Urothelium cell line (cell line): Measurements from ENCODE around the gene PPM1J.
"Not testable (repeated sequence)": the region's sequence is repeated elsewhere in the genome, so short reads cannot be mapped to it uniquely, and the experiment has no call there.

Experiments
- DNase-seq: peaks from one replicate; pipeline ENCODE4 v3.0.0; 2011; ENCODE audit warnings: low spot score, mixed read lengths
- FAIRE-seq: peaks from 2 replicates; lab custom pipeline; 2011; peaks lifted over from hg19 to GRCh38; lab: Jason Lieb, UNC

The PPM1J gene, protein sequence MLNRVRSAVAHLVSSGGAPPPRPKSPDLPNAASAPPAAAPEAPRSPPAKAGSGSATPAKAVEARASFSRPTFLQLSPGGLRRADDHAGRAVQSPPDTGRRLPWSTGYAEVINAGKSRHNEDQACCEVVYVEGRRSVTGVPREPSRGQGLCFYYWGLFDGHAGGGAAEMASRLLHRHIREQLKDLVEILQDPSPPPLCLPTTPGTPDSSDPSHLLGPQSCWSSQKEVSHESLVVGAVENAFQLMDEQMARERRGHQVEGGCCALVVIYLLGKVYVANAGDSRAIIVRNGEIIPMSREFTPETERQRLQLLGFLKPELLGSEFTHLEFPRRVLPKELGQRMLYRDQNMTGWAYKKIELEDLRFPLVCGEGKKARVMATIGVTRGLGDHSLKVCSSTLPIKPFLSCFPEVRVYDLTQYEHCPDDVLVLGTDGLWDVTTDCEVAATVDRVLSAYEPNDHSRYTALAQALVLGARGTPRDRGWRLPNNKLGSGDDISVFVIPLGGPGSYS

DNA sequence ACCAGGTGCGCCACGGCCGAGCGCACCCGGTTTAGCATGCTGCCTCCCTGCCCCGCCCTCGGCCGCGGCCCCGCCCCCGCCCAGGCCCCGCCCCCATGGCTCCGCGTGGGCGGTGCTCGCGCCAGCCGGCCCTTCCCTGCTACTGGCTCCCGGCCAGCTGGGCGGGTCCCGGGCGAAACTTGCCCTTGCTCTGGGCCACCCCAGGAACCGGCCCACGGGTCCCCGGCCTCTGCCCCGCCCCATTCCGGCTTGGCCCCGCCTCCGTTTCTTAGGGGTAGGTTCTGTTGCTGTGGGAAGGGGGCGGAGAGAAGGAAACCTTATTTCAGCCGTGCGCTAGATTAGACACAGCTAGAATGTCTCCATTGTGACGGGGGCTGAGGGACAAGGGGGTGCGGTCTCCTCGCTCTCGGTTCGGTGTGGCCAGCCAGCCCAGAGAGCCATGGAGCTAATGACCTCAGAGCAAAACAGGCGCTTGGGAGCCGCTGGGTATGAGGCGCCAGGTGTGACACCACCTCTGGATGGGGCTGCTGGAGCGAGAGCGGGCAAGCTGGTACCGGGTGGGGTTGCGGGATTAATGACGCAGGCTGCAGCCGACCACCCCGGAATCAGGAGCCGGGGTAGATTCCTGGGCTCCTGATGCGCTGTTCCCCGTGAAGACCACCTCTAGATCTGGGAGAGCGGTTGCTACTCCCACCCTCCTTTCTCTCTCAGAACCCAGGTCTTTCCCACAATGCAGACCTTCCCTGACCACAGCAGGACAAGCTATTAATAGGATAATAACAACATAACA lies at the start of gene PPM1J:
Gene PPM1J (minus strand): TSS at position 69 of the 790 bp plus-strand sequence. CDS start 31 bp downstream, at position 38.
- peak; percentile 9 for FAIRE-seq
- DNase-seq, result peak; percentile 99

DNA sequence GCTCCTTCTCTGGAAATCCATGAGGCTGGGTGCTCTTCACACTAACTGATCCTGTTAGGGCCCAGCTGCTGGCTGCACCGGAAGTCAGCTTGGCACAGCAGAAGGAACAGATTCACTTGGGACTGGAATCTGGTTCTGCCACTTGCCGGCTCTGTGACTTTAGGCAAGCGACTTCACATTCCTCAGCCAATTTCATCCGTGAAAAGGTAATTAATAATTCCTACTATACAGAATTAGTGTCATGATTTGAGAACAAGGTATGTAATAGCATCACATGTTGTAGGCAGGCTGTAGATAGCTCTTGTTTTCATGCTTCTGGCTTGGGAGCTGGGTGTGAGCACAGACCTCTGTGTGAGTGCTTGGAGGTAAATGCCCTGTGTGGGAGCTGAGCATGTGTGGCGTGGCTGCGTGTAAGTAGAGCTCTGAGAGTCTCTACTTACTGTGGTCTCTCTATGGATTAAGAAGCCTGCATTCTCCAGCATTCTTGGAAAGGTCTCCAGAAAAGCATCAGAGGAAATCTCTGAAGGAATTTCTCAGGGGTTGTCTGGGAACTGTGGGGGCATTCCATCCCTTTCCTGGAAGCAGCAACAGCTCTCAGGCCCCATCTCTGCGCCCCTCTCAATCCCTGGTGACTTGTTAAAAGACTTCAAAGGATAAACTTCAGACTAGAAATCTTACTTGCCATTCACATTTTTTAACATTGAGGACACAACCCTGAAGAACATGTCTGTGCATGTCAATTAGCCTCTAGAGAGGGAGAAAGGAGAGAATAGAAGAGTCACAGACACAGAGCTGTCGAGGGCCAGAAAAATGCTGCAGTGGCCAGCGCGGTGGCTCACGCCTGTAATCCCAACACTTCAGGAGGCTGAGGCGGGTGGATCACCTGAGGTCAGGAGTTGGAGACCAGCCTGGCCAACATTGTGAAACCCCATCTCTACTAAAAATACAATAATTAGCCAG lies 47.7 kb upstream of the PPM1J start:
- FAIRE-seq (no peak), DNase-seq (no peak)

DNA sequence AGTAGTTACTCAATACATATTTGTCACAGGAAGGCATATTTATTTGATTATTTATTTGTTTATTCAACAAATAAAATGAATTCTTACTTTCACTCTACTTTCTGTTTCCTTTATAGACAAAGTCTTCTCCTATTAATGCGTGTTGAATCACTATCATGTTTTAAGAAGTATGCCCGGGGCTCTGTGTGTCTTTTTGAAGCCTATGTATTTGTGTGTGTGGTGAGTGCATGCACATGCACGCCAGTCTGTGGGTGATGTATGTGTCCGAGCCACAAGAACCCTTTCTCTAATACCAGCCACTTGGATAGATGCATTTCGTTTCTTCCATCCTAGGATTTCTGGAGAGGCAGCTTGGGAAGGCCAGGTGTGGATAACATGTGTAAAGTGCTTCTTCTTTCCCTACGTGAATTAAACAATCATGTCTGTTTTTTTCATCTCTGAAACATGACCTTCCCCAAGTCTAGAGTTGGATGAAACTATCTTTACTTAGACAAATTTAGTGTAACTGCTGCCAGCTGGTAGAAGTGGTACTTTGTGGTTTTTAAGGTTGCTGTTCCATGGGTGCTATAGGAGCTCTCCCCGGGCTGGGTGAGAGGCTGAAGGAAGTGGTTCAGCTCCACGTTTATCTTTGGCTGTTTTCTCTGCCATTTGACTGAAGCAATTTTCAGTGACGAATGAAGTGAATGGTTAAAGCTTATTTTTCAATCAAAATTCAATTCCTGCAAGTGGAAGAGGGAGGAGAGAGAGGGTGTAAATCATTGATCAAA lies 46.8 kb upstream of the PPM1J start:
- no peak for DNase-seq
- FAIRE-seq, result no peak

DNA sequence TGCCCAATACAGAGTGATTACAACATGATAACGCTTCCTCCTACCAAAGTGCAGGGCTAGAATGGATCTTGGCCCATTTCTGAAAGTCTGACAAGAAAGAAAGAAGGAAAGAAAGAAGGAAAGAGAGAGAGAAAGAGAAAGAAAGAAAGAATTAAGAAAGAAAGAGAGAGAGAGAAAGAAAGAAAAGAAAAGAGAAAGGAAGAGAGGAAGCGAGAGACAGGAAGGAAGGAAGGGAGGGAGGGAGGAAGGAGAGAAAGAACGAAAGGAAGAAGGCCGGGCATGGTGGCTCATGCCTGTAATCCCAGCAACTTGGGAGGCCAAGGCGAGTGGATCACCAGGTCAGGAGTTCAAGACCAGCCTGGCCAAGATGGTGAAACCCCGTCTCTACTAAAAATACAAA lies 44.1 kb upstream of the PPM1J start:
- DNase-seq, result no peak
- no peak for FAIRE-seq

DNA sequence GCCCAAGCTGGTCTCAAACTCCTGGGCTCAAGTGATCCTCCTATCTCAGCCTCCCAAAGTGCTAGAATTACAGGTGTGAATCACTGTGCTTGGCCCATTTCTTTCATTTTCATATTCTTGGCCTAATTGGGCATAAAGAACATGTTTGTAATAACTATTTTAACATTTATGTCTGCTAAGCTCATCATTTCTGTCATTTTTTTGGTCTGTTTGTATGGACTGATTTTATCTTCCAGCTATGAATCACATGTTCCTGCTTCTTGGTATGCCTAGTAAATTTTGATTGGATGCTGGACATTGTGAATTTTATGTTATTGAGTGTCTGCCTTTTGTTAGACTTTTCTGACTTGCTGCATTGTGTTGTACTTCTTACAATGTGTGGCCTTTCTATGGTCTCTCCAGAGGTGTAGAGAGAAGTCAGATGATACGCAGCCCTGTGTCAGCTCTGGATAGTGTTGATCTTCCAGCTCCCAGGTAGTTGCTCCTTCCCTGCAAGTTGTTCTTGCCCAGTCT lies 39.0 kb upstream of the PPM1J start:
- no peak for DNase-seq

DNA sequence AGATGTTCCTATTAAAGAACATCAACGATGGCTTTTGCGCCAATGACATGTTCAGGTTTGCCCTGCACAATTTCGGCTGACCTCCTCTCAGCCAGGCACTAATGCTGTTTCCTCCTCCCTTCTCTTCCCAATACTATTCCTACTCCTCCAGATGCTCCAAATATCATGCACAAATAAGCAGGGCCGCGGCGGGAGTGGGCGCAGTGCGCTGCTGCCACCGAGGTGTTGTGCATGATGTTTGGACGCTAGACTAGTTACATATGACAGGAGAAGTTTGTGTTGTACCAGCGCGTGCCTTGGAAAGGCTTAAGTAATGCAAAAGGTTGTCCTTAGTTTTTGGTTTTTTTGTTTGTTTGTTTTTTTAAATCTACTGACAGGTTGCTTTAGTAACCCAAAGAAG lies 33.3 kb upstream of the PPM1J start:
- DNase-seq (no peak), FAIRE-seq (peak; percentile 59)

More for the DNA sequence above, 39.0 kb upstream of the PPM1J start:
- no peak for FAIRE-seq

DNA sequence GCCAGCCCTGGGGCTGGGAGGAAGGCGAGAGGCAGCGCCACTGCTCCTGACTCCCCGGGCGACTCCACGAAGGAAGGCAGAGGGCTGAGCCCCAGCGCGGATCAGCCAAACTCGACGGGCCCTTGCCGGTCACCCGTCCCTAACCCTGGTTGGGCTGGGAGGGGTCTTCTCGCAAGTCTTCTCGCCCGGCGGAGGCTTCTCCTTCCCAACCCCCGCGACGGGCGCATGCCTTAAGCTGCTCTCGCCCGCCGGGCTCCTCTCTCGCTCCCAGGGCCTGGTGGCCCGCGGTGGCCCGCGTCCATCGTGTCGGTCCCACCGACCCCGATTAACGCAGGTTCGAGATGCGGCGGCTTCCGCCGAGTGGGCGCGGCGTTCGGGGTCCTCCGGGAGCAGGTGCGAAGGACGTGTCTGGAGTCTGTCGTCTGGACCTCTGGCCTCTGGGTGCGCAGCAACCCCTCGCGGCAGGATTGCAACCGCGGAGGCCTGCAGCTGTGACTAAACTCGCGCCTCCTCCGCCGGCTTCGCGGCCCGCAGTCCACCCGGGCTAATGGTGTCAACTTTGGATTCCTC lies 29.0 kb upstream of the PPM1J start:
- DNase-seq (no peak), FAIRE-seq (no peak)

DNA sequence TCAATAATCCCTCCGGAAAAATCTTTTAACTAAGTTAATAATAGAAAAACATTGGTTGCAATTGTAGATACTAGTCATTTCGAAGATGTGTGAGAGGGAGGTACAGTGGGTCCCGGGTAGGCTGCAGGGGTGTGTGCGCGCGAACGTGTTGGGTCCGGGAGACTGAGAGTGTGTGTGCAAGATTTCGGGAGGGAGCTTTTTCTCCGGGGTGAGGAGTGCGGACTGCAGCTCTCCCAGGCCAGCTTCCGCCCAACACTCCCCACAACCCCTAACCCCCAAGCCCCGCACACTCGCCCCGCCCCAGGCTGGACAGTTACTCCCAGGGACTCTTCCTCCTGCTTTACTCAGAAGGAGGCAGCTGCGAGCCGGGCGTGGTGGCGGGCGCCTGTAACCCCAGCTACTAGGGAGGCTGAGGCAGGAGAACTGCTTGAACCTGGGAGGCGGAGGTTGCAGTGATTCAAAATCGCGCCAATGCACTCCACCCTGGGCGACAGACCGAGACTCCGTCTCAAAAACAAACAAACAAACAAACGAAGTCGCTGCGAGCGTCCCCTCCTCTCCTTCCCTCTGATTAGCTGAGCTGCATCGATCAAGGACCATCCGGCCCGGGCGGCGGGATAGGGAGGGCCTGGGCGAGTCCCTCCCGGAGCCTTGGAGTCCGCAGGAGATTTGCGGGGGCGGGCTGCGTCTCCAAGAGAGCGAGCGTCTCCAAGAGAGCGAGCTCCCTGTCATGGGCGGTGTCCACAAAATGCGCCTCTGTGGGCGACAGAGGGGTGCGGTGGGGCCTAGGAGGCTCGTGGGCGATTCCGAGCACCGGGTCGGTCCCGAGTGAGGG lies 28.3 kb upstream of the PPM1J start:
- FAIRE-seq (no peak), DNase-seq (no peak)

DNA sequence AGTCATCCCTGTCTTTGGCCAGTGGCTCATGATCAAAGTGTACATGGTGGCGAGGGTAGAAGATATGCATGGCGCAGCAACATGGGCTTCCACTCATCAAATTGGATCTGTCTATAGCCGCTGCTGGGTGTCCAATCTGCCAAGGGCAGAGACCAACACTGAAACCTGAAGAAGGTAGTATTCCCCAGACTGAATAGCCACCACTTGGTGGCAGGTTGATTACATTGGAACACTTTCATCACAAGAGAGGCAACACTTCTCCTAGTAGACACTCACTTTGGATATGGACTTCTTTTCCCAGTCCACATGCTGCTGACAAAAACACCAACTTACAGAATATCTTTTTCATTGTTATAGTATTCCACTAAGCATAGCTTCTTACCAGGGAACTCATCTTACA lies 22.4 kb upstream of the PPM1J start:
- no peak for FAIRE-seq
- no peak for DNase-seq

DNA sequence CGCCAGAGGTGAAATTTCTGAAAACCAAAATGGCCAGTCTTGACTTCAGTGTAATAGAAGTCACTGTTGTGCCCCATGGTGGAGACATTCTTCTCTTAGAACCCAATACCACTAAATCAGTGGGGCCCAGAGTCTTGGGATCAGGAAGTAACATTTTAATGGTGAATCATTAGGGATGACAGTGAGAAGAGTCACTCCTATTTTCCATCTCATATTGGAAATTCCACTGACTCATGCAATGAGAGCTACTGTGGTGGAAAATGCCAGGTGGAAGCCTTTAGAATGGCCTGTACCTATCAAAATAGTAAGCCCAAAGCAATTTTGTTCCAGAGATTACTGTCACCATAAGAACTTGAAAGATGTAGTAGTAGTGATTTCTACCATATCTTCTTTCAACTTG lies 20.6 kb upstream of the PPM1J start:
- peak; percentile 80 for DNase-seq
- no peak for FAIRE-seq

DNA sequence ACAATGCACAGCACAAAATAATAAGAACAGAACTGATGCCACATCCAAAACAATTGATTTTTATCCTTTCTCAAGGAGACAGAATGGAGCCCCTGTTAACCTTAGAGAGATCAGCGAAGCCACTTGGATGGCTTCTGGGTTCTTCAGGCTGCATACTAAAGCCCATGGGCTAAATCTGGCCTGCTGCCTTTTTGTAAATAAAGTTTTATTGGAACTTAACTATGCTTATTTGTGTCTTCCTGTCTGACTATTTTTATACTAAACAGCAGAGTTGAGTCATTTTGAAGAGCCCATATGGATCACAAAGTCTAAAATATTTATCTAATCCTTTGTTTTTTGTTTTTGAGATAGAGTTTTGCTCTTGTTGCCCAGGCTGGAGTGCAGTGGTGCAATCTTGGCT lies 16.3 kb upstream of the PPM1J start:
- DNase-seq, result no peak
- FAIRE-seq, result no peak

DNA sequence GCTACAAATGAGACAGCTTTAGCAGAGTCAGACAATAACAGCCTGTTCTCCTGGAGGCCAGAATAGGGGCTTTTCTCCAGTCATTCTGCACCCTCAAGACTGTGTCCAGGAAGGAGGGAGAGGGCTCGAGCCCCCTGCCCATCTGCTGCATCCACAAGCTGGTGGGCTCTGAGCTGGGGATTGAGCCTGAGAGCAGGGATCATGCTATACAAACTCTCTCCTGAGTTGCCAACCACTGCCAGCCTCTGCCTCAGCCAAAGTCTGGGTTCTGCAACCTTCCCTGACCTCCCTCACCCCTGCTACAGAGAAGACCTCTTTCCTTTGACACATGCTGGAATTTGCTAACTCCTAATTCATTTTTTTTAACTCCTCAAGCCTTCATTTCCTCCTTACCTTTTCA lies 14.8 kb upstream of the PPM1J start:
- DNase-seq (no peak), FAIRE-seq (no peak)

DNA sequence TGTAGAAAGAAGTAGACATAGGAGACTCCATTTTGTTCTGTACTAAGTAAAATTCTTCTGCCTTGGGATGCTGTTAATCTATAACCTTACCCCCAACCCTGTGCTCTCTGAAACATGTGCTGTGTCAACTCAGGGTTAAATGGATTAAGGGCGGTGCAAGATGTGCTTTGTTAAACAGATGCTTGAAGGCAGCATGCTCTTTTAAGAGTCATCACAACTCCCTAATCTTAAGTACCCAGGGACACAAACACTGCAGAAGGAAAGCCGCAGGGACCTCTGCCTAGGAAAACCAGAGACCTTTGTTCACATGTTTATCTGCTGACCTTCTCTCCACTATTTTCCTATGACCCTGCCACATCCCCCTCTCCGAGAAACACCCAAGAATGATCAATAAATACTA lies 13.9 kb upstream of the PPM1J start:
- not testable (repeated sequence) for FAIRE-seq, DNase-seq

DNA sequence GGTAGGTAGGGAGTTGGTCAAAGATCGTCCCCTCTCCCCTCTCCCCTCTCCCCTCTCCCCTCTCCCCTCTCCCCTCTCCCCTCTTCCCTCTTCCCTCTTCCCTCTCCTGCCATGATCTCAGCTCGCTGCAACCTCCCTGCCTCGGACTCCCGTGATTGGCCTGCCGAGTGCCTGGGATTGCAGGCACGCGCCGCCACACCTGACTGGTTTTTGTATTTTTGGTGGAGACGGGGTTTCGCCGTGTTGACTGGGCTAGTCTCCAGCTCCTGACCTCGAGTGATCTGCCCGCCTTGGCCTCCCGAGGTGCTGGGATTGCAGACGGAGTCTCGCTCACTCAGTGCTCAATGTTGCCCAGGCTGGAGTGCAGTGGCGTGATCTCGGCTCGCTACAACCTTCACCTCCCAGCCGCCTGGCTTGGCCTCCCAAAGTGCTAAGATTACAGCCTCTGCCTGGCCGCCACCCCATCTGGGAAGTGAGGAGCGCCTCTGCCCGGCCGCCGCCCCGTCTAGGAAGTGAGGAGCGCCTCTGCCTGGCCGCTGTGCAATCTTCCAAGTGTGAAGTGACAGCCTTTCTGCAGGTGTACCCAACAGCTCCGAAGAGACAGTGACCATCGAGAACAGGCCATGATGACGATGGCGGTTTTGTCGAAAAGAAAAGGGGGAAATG lies 13.3 kb upstream of the PPM1J start:
- DNase-seq, FAIRE-seq: not testable (repeated sequence)

DNA sequence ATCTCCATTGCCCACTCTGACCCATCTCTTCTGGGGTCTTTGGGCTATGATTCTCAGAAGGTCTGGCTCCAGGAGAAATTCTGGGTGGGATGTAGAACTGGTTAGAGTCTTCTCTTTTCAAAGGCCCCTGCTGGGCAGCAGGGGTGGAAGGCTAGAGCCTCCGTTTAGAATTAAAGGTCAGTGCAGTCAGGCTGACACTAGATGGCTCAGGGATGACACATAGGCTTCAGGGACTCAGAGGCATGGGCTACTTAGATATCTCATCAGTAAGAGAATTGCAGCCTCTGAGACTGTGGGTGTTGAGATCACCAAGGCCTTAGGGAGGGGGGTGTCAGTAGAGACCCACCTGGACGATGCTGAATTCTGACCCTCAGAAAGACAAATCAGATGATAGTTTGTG lies 12.6 kb upstream of the PPM1J start:
- no peak for DNase-seq

DNA sequence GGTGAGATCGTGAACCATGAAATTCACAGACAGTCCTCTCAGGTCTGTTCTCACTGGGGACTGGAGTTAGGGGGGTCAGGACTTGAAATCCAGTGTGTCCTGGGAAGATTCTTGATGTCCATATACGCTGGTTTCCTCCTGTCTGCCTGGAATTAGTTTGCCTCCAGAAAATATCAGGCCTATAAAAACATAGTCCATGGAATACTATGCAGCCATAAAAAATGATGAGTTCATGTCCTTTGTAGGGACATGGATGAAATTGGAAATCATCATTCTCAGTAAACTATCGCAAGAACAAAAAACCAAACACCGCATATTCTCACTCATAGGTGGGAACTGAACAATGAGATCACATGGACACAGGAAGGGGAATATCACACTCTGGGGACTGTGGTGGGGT lies 9.1 kb upstream of the PPM1J start:
- not testable (repeated sequence) for FAIRE-seq, DNase-seq

More for the DNA sequence above, 12.6 kb upstream of the PPM1J start:
- no peak for FAIRE-seq

DNA sequence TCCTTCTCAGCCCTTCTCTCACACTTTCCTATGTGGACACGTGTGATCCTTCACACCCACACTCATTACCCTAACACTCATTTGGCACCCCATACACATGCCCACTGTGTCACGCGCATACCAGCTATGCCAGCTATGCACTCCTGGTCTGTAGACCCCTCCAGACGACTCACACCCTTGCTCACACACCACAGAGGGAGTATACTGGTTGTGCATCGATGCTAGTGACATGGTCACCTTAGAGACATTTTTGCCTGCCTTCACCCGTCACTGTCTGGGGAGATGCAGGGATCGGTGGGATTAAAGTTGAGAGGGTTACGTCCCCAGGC lies 8.3 kb upstream of the PPM1J start:
- DNase-seq (no peak), FAIRE-seq (peak; percentile 32)
